ENCODE results near the gene ZNRF3. TPM values are rescaled to one million over a fixed set of nuclear protein-coding genes. Genes with fewer than 3 reads are reported as not detected.

ZNRF3 gene
- total RNA-seq, 4 donors from 2014 or later, result 6.1 to 23.2 (median 12.0) TPM

- Histone ChIP-seq H3K4me3 (no peak overlapping the region), H3K9me3 (no peaks in the 10 kb centered on the region), H3K27me3 (no peaks in the 10 kb centered on the region), H3K4me1 (no peaks in the 10 kb centered on the region), H3K36me3 (no peaks in the 10 kb centered on the region), H3K27ac (no peak overlapping the region)
- TF ChIP-seq CTCF (IDR thresholded peaks at IDR 0.05) (no peak), POLR2A (IDR thresholded peaks at IDR 0.05) (no peak)
- intact Hi-C loops (cut with DNase I; ENCODE audit: low total_unique reads), result no loop called here
- DNase-seq, result no peak
Measured at GRCh38 chr22:28894807-28895206, 11.4 kb downstream of the ZNRF3 start.

DNA sequence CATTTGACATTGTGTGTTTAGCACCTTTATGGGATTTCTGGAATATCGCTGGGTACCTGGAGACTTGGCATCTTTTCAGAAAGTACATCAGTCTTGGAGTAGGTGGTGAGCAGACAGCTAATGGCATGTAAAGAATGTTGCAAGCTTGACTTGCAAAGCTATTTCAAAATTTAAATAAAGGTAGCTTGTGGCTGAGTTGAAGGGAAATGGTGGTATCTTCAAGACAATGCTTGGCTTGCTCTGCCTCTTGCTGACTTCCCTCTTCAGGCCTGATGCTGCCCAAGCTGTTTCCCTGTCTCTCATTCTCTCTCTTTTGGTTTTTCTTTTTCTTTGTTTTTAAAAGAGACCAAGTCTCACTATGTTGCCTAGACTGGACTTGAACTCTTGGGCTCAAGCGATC lies 13.2 kb downstream of the ZNRF3 start:
- no peaks in the 10 kb centered on the region for H3K4me1 ChIP-seq
- no peak overlapping the region for H3K27ac ChIP-seq
- no peak for TF ChIP-seq POLR2A (IDR thresholded peaks at IDR 0.05)
- TF ChIP-seq CTCF (IDR thresholded peaks at IDR 0.05), result no peak

DNA sequence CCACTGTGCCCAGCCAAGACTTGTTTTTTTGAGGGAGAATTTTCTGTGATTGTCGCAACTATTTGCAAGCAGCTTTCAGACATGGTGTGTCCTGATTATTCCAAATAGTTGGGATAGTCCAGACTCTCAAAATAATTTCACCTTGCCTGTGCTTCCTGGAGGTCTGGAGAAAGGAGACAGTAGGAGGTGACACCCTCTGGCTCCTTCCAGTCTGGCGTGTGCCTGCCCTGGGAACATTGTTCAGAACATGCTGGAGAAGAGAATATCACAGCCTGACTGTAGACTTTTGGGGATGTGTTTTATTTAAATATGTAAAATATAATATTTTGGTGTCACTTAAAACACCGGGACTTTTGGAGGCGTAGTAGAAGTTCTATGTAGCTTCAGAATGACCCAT lies 14.9 kb downstream of the ZNRF3 start:
- Histone ChIP-seq H3K36me3 (no peaks in the 10 kb centered on the region), H3K4me1 (no peaks in the 10 kb centered on the region), H3K27ac (no peak overlapping the region), H3K27me3 (no peaks in the 10 kb centered on the region), H3K4me3 (no peak overlapping the region), H3K9me3 (no peaks in the 10 kb centered on the region)
- DNase-seq, result no peak
- intact Hi-C loops (cut with DNase I; ENCODE audit: low total_unique reads), result no loop called here
- TF ChIP-seq POLR2A (IDR thresholded peaks at IDR 0.05) (no peak), CTCF (IDR thresholded peaks at IDR 0.05) (no peak)

More for the DNA sequence above, 13.2 kb downstream of the ZNRF3 start:
- intact Hi-C loops (cut with DNase I; ENCODE audit: low total_unique reads), result no loop called here
- Histone ChIP-seq H3K9me3 (no peaks in the 10 kb centered on the region), H3K36me3 (no peaks in the 10 kb centered on the region), H3K27me3 (no peaks in the 10 kb centered on the region), H3K4me3 (no peak overlapping the region)
- no peak for DNase-seq

DNA sequence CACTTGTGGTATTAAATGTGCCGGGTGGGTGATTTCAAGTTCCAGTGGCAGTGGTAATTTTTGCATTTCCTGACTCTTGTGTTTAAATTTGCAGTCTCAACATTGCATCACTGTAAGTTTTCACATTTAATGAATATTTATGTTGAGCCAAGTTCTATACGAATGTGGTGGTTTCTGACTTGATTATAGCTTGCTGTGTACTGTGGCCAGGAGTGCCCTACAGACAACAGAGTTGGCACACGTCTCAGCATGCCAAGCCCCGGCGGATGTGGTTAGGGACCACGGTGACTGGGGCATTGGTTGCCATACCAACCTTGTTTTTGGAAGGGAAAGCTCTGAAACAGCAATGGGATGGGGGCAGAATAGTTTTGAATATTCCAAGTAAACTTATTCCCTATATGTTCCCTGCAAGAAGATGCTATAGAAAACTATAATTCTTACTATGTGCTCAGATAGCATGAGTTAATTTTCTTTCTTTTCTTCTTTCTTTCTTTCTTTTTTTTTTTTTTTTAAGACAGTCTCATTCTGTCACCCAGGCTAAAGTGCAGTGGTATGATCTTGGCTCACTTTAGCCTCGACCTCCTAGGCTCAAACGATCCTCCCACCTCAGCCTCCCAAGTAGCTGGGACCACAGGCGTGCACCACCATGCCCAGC lies 16.0 kb downstream of the ZNRF3 start:
- Histone ChIP-seq H3K9me3 (no peaks in the 10 kb centered on the region), H3K36me3 (no peaks in the 10 kb centered on the region), H3K27me3 (no peaks in the 10 kb centered on the region), H3K27ac (no peak overlapping the region), H3K4me1 (peaks cover 1 to 5% of the 10 kb centered on the region in 2 donors), H3K4me3 (no peak overlapping the region)
- TF ChIP-seq CTCF (IDR thresholded peaks at IDR 0.05) (no peak), POLR2A (IDR thresholded peaks at IDR 0.05) (no peak)
- no peak for DNase-seq
- intact Hi-C loops (cut with DNase I; ENCODE audit: low total_unique reads), result no loop called here

DNA sequence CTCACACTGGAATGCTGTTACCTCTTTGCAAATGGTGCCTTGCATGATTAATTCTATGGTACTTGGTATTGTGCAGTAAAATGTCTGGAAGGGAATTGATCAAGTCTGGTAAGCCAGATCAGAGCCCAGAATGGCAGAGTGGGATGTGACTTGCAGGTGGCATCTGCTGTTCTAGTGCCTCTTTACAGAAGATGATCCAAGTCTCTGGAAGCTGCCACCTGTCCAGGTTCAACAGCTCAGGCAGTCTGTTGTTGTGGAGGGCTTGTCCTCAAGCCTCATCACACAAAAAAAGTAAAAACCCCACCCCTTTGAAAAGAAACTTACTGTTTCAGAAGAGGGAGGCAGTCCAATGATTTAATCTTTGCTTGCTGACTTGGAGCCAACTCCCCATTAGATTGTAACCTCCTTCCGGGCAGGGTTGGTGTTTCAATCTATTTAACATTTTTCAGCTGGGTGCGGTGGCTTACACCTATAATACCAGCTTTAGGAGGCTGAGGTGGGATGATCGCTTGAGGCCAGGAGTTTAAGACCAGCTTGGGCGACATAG lies 17.1 kb downstream of the ZNRF3 start:
- no peaks in the 10 kb centered on the region for H3K36me3 ChIP-seq
- no peaks in the 10 kb centered on the region for H3K27me3 ChIP-seq
- TF ChIP-seq POLR2A (IDR thresholded peaks at IDR 0.05), result no peak
- TF ChIP-seq CTCF (IDR thresholded peaks at IDR 0.05), result no peak
- intact Hi-C loops (cut with DNase I; ENCODE audit: low total_unique reads), result no loop called here
- H3K4me3 ChIP-seq, result no peak overlapping the region
- H3K27ac ChIP-seq, result no peak overlapping the region
- DNase-seq, result no peak
- no peaks in the 10 kb centered on the region for H3K9me3 ChIP-seq
- H3K4me1 ChIP-seq, result peaks cover 9 to 11% of the 10 kb centered on the region in 2 donors

All from uterus (tissue), 4 donors.